Testis (tissue), 2 donors: ENCODE results near the gene HOXD11.

Experiments used
- POLR2A ChIP-seq: fragments of 450-650 bp; IDR thresholded peaks from one replicate; pipeline ENCODE4 v1.6.1; 2017; ENCODE audit warnings: antibody characterized with exemption, mild to moderate bottlenecking, moderate library complexity
- TF ChIP-seq, protein P1 (sequence below), 3 experiments: fragments of 450-650 bp in 2 of 3; fragments of 200-600 bp in 1 of 3; sonication (generic) in 1 of 3; IDR thresholded peaks; one replicate each; pipeline ENCODE4 v1.5.1; 2016 to 2019; ENCODE audit warnings: antibody characterized with exemption in 3 of 3, mild to moderate bottlenecking in 2 of 3, moderate library complexity in 1 of 3

DNA sequence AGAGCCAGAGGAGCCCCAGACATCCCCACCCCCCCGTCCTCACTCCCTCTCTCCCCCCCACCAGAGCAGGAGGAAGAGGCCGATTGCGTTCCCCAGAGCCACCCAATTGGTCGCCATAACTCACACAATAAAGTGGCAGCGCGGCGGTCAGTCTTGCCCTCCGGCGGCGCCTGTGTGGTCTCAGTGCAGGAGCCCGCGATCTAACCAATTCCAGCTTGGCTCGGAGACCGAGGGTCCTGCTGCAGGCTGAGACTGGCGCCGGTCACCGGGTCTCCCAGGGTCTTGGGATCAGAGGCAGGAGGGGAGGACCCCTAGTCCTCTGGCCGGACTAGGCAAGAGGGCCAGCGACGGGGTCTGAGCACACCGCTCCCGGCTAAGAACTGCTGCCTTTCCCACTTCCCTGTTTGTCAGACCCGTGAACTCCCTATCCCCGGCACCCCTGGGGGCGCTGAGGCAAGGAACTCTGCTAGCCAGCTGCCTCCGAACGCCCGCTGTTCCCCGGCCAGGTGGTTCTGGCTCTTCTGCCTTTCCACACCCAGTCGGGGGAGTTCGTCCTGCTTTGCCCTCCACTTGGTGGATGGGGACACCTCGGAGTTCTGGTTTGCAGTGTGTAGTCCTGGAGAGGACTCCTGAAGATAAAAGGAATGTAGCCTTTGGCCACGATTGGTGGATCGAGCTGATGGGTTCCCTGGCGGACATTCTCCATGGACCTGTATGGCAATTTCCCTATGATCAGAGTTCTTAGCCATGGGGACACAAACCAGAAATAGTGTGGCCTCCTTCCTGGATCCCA is 8.5 kb upstream of the HOXD11 start:
- TF ChIP-seq, protein P1, sequence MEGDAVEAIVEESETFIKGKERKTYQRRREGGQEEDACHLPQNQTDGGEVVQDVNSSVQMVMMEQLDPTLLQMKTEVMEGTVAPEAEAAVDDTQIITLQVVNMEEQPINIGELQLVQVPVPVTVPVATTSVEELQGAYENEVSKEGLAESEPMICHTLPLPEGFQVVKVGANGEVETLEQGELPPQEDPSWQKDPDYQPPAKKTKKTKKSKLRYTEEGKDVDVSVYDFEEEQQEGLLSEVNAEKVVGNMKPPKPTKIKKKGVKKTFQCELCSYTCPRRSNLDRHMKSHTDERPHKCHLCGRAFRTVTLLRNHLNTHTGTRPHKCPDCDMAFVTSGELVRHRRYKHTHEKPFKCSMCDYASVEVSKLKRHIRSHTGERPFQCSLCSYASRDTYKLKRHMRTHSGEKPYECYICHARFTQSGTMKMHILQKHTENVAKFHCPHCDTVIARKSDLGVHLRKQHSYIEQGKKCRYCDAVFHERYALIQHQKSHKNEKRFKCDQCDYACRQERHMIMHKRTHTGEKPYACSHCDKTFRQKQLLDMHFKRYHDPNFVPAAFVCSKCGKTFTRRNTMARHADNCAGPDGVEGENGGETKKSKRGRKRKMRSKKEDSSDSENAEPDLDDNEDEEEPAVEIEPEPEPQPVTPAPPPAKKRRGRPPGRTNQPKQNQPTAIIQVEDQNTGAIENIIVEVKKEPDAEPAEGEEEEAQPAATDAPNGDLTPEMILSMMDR (IDR thresholded peaks at IDR 0.05): no peak
- no peak for TF ChIP-seq POLR2A
